ENCODE measurements around the gene PGBD5. TPM values are rescaled to one million over a fixed set of nuclear protein-coding genes. Genes with fewer than 3 reads are reported as not detected.

Gene PGBD5
- total RNA-seq, 1 donor from 2014 or later, result 1.8 TPM

DNA sequence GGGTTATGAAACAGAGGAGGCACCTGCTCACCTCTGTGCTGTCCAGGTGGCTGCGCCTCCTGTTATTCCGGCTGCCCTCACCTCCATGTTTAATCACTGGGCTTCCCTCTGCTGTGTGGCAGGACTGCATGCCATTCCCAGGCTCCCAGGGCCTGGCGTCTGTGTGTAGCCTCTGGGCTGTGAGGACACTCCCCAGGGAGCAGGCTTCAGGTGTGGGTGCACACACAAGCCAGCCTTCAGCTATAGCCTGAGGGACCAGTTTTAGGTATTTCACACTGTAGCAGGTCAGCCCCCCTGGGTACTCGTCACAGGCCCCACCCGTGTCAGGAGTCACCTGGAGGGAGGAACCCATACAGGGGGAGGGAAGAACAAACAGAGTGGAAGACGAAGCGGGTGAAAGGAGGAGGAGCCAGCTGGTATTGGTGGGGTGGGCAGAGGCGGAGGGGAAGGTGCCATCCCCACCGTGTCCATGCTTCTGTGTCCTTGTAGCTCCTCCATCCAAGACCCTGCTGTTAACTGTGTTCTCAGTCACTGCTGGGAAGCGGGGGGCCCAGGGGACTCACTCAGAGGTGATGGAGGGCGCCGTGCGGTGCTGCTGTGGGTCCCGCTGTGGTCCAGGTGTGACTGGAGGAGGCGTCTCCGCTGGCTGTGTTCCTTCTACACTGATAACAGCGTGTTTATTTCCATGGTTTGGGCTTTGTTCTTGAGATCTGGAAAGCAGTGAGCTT lies 158.6 kb downstream of the PGBD5 start:
- H3K9me3 Mint-ChIP-seq (ENCODE audit: low read depth), result no peaks in the 10 kb centered on the region
- no peaks in the 10 kb centered on the region for H3K27me3 Mint-ChIP-seq (ENCODE audit: low read depth)
- no peak overlapping the region for H3K4me3 Mint-ChIP-seq (ENCODE audit: unreplicated experiment)
- H3K4me1 Mint-ChIP-seq (ENCODE audit: low read depth), result peaks cover 17% of the 10 kb centered on the region
- H3K36me3 Mint-ChIP-seq (ENCODE audit: low read depth), result peaks cover 18% of the 10 kb centered on the region
- no peak overlapping the region for H3K27ac Mint-ChIP-seq (ENCODE audit: unreplicated experiment)
- TF ChIP-seq, protein P1, sequence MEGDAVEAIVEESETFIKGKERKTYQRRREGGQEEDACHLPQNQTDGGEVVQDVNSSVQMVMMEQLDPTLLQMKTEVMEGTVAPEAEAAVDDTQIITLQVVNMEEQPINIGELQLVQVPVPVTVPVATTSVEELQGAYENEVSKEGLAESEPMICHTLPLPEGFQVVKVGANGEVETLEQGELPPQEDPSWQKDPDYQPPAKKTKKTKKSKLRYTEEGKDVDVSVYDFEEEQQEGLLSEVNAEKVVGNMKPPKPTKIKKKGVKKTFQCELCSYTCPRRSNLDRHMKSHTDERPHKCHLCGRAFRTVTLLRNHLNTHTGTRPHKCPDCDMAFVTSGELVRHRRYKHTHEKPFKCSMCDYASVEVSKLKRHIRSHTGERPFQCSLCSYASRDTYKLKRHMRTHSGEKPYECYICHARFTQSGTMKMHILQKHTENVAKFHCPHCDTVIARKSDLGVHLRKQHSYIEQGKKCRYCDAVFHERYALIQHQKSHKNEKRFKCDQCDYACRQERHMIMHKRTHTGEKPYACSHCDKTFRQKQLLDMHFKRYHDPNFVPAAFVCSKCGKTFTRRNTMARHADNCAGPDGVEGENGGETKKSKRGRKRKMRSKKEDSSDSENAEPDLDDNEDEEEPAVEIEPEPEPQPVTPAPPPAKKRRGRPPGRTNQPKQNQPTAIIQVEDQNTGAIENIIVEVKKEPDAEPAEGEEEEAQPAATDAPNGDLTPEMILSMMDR (IDR thresholded peaks at IDR 0.05), result no peak
- DNase-seq (ENCODE audit: low spot score), result no peak

DNA sequence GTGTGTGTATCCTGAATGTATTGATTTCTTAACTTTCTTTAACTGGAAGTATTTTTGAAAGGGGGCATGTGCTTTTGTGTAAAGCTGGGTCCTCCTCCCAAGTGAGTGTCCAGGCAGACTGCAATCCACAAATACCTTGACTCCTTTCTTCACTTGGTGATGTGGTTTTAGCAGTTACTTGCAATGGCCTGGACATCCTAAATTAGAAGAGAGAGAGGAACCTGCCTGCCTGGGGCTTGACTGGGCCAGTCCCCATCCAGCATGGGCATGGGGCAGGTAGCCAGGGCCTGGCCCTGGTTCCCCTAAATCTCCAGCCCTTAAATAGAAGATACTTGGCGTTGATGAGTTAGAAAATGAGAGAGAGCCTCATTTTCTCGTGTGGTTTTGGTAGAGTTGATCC lies 159.7 kb downstream of the PGBD5 start:
- TF ChIP-seq, protein P1 (IDR thresholded peaks at IDR 0.05), result no peak
- H3K36me3 Mint-ChIP-seq (ENCODE audit: low read depth), result peaks cover 20% of the 10 kb centered on the region
- no peaks in the 10 kb centered on the region for H3K9me3 Mint-ChIP-seq (ENCODE audit: low read depth)
- peaks cover 17% of the 10 kb centered on the region for H3K4me1 Mint-ChIP-seq (ENCODE audit: low read depth)
- no peak overlapping the region for H3K4me3 Mint-ChIP-seq (ENCODE audit: unreplicated experiment)
- no peak for DNase-seq (ENCODE audit: low spot score)
- H3K27ac Mint-ChIP-seq (ENCODE audit: unreplicated experiment), result no peak overlapping the region
- no peaks in the 10 kb centered on the region for H3K27me3 Mint-ChIP-seq (ENCODE audit: low read depth)

GRCh38 chr1:230265200-230266115 lies 160.7 kb downstream of the PGBD5 start:
- Mint-ChIP-seq H3K27me3 (ENCODE audit: low read depth) (no peaks in the 10 kb centered on the region), H3K4me3 (ENCODE audit: unreplicated experiment) (no peak overlapping the region), H3K4me1 (ENCODE audit: low read depth) (peaks cover 8% of the 10 kb centered on the region), H3K27ac (ENCODE audit: unreplicated experiment) (no peak overlapping the region), H3K9me3 (ENCODE audit: low read depth) (no peaks in the 10 kb centered on the region), H3K36me3 (ENCODE audit: low read depth) (peaks cover 19% of the 10 kb centered on the region)
- DNase-seq (ENCODE audit: low spot score), result no peak
- TF ChIP-seq, protein P1 (IDR thresholded peaks at IDR 0.05), result no peak

Other genes with a start within 250 kb of the PGBD5 start
- gene COG2, start 216.1 kb upstream of the PGBD5 start, total RNA-seq, result 24.1 to 28.6 TPM (median 26.8 TPM) in 3 replicates

Measured in chondrocyte (in vitro differentiated cells).